Measurements from ENCODE around the gene RAET1G.

DNA sequence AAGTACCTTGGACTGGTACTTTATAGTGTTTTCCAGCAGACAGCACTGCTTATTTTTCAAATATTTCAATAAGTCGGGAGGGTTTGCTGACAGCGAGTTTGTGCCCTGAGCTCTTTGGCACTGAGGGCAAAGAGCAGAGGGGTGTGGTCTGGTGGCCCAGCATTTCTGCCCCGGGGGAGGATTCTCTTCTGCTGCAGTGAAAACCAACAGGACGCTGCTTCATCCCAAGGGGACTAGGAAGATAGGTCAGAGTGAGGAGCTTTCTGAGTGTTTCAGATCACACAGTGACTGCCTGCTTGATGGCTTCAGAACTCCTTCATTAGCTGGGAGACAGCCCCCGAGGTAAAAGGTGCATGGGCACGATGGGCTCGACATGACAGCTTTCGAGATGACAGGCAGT is 27.5 kb upstream of the RAET1G start:
- TF ChIP-seq, protein P1, sequence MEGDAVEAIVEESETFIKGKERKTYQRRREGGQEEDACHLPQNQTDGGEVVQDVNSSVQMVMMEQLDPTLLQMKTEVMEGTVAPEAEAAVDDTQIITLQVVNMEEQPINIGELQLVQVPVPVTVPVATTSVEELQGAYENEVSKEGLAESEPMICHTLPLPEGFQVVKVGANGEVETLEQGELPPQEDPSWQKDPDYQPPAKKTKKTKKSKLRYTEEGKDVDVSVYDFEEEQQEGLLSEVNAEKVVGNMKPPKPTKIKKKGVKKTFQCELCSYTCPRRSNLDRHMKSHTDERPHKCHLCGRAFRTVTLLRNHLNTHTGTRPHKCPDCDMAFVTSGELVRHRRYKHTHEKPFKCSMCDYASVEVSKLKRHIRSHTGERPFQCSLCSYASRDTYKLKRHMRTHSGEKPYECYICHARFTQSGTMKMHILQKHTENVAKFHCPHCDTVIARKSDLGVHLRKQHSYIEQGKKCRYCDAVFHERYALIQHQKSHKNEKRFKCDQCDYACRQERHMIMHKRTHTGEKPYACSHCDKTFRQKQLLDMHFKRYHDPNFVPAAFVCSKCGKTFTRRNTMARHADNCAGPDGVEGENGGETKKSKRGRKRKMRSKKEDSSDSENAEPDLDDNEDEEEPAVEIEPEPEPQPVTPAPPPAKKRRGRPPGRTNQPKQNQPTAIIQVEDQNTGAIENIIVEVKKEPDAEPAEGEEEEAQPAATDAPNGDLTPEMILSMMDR (IDR thresholded peaks at IDR 0.05), result no peak
- TF ChIP-seq POLR2A (IDR thresholded peaks at IDR 0.05) (no peak), EP300 (IDR thresholded peaks at IDR 0.05; ENCODE audit: low read depth) (no peak), POLR2AphosphoS5 (IDR thresholded peaks at IDR 0.05) (no peak)
